ENCODE measurements around the gene PFKFB3.

GRCh38 chr10:6260843-6261242 is 58.1 kb downstream of the PFKFB3 start:
- no peak for TF ChIP-seq RFX5 (IDR thresholded peaks at IDR 0.05; ENCODE audit: low read depth, low read length)
- no peak for TF ChIP-seq POLR2A (IDR thresholded peaks at IDR 0.05; ENCODE audit: low read depth, low read length)
- TF ChIP-seq CTCF (conservative IDR thresholded peaks at IDR 0.05; ENCODE audit: low read depth, low read length), result no peak
- no peak for TF ChIP-seq MXI1 (IDR thresholded peaks at IDR 0.05; ENCODE audit: borderline replicate concordance, low read depth, low read length)
- no peak for TF ChIP-seq SMC3 (IDR thresholded peaks at IDR 0.05; ENCODE audit: low read depth, low read length)
- no peak for TF ChIP-seq RAD21 (IDR thresholded peaks at IDR 0.05; ENCODE audit: low read length)
